ENCODE measurements around the gene LEFTY2.

DNA sequence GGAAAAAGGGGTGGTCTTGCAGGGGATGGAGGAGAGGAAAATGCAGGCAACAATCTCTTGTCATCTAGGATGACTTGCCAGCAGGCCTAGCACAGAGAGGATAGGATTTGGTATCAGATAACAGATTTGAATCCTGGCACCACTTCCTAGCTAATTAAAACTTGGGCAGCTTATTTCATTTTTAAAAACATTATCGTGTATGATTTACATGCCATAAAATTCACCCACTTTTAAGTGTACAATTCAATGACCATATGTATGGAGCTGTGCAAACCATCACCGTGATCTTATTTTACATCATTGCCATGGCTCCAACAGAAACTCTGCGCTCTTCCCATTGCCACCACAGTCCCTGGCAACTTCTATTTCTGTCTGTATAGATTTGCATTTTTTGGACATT, 23.9 kb downstream of the LEFTY2 start:
- TF ChIP-seq, protein P1, sequence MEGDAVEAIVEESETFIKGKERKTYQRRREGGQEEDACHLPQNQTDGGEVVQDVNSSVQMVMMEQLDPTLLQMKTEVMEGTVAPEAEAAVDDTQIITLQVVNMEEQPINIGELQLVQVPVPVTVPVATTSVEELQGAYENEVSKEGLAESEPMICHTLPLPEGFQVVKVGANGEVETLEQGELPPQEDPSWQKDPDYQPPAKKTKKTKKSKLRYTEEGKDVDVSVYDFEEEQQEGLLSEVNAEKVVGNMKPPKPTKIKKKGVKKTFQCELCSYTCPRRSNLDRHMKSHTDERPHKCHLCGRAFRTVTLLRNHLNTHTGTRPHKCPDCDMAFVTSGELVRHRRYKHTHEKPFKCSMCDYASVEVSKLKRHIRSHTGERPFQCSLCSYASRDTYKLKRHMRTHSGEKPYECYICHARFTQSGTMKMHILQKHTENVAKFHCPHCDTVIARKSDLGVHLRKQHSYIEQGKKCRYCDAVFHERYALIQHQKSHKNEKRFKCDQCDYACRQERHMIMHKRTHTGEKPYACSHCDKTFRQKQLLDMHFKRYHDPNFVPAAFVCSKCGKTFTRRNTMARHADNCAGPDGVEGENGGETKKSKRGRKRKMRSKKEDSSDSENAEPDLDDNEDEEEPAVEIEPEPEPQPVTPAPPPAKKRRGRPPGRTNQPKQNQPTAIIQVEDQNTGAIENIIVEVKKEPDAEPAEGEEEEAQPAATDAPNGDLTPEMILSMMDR (conservative IDR thresholded peaks at IDR 0.05; ENCODE audit: low read length): no peak
- no peak for TF ChIP-seq EZH2phosphoT487 (IDR thresholded peaks at IDR 0.05; ENCODE audit: borderline replicate concordance)

Data from Loucy (cell line).